NCI-H1105 (cell line): Measurements from ENCODE around the gene ECSCR.
A peak's percentile ranks its signal among the peaks of the same experiment; 100 is the strongest.
"Not testable (repeated sequence)": the region's sequence is repeated elsewhere in the genome, so short reads cannot be mapped to it uniquely, and the experiment has no call there.

Experiments
- DNase-seq: peaks from one replicate; lab custom pipeline; 2025; lab: John Stamatoyannopoulos, UW

The ECSCR gene, protein sequence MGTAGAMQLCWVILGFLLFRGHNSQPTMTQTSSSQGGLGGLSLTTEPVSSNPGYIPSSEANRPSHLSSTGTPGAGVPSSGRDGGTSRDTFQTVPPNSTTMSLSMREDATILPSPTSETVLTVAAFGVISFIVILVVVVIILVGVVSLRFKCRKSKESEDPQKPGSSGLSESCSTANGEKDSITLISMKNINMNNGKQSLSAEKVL

DNA sequence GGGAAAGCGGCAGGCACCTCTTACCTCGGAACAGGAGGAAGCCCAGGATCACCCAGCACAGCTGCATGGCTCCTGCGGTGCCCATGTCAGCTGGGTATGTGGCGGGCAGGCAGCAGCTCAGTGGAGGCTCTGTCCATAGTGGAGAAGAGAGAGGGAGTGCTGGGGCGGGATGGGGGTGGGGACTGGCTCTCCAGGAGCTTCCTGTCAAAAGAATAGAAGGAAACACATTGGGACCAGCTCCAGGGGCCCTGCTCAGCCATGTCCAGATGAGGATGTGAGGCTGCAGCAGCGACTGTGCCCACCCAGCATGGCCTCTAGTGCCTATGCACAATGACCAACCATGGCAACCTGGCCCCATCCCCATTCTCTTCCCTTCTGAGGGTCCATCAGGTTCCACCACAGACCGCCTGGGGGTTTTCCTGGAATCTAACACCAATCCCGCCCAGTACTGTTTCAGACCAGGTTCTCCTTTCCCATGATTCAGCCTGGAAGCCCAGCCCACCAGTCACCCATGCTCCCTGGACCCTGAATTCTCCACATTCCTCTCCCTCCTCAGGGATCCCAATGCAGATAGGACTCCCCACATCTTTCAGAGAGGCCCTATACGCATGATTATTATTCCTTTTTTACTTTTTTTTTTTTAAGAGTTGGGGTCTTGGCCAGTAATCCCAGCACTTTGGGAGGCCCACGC lies at the start of gene ECSCR:
Gene ECSCR, minus strand, starts transcription at position 158 of the 691 bp plus-strand sequence. Its CDS starts 73 bp downstream, at position 85.
- DNase-seq, result no peak

DNA sequence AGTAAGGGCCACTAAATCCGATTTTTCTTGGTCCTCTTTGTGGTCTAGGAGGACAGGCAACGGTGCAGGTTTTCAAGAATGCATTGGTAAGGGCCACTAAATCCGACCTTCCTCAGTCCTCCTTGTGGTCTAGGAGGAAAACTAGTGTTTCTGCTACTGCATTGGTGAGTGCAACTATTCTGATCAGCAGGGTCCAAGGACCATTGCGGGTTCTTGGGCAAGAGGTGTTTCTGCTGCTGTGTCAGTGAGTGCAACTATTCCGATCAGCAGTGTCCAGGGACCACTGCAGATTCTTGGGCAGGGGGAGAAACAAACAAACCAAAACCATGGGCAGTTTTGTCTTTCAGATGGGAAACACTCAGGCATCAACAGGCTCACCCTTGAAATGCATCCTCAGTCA lies 42.2 kb upstream of the ECSCR start:
- DNase-seq, result not testable (repeated sequence)

DNA sequence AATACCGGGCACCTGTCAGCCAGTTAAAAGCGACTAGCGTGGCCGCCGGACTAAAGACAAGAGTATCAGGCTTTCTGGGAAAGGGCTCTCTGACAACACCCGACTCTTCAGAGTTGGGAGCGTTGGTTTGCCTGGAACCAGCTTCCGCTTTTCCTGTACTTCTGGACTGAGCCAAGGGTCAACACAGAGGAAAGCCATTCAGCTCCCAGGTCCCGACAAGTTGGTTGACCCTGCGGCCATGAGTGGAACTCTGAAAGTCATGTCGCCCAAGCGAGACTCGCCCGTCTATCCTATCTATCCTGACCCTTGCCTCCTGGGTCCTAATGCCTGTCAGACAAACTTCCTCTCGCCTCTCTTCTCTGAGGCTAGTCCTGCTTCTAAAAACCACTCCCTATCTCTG lies 41.3 kb upstream of the ECSCR start:
- not testable (repeated sequence) for DNase-seq

DNA sequence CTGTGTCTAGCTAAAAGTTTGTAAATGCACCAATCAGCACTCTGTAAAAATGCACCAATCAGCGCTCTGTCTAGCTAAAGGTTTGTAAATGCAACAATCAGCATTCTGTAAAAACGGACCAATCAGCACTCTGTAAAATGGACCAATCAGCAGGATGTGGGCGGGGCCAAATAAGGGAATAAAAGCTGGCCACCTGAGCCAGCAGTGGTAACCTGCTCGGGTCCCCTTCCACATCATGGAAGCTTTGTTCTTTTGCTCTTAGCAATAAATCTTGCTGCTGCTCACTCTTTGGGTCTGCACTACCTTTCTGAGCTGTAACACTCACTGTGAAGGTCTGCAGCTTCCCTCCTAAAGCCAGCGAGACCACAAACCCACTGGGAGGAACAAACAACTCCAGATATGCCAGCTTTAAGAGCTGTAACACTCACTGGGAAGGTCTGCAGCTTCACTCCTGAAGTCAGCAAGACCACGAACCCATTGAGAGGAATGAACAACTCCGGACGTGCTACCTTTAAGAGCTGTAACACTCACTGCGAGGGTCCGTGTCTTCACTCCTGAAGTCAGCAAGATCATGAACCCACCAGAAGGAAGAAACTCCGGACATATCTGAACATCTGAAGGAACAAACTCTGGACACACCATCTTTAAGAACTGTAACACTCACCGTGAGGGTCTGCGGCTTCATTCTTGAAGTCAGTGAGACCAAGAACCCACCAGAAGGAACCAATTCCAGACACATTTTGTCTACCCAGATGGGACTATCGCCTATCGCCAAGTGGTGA lies 40.7 kb upstream of the ECSCR start:
- DNase-seq, result not testable (repeated sequence)

DNA sequence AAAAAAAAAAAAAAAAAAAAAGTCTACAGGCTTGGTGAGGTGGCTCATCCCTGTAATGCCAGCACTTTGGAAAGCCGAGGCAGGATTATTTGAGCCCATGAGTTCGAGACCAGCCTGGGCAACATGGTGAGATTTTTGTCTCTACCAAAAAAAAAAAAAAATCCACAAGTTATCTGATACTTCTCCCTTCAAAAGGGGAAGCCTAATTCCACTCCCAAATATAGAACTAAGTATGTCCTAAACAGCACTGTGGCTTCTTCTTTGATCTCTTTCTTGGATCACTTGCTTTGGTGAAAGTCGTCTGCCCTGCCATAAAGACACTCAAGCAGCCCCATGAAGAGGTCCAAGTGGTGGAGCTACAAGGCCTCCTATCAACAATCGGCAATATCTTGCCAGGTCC lies 38.8 kb upstream of the ECSCR start:
- DNase-seq, result no peak

DNA sequence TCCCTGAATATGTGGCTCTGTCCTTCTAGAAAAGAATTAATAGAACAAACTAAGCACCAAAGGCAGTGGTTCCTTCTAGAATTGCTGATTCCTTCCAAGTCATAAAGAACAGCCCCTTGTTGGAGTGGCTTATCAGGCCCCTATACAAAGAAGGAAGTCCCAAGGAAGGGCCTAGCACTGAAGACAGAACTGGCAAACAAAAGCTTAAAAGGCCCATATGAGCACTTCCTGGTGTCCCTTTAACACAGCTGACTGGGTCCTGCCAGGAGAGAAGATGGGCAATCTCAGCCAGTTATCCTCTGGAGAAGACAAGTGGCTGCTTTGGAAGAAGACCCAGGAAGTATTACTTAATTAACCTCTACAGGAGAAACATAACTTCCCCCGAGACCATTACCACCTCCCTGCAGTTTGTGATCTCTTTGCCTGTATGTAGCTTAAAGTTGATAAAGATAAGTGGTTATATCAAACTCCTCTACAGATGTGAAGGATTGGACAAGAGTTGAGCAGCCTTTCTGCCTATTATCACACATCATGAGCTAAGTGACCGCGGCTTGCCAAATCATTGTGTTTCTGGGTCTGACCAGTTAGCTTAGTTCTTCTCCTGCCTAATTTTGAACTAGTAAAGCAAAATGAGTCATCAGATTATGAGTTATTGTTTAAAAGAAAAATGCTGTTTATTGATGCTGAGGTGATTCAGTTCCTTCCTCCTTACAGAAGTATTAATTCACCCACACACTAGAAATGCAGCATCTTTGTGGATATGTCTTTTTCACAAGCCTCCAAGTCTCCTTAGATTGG lies 33.3 kb upstream of the ECSCR start:
- no peak for DNase-seq

DNA sequence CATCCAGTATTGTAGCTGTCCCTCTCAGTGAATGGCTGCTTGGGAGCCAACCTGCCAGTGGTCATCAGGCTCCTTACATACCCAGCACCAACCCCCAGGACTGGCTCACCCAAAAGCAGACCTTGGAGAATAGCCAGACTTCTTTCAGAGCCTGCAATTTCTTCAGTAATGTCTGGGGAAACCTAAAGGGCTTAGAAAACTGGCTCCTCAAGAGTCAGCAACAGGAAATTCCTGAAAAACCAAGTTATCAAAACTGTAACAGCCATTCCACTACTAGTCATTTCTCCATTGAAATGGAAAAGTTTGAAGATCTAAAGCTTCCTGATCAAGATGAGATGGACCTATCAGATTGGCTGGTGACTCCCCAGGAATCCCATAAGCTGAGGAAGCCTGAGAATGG lies 32.3 kb upstream of the ECSCR start:
- DNase-seq, result no peak

DNA sequence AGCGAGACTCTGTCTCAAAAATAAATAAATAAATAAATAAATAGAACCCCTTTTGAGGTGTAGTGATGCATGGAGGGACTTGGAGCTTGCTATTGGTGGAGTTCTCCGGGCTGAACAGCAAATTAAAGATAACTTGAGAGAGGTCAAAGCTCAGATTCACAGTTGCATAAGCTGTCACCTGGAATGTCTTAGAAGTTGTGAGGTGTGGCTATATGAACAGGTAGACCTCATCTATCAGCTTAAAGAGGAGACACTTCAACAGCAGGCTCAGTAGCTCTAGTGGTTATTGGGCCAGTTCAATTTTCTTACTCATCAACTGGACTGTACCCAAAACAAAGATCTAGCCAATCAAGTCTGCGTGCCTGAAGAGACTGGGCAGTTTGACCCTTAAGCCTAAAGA lies 31.7 kb upstream of the ECSCR start:
- DNase-seq, result no peak

DNA sequence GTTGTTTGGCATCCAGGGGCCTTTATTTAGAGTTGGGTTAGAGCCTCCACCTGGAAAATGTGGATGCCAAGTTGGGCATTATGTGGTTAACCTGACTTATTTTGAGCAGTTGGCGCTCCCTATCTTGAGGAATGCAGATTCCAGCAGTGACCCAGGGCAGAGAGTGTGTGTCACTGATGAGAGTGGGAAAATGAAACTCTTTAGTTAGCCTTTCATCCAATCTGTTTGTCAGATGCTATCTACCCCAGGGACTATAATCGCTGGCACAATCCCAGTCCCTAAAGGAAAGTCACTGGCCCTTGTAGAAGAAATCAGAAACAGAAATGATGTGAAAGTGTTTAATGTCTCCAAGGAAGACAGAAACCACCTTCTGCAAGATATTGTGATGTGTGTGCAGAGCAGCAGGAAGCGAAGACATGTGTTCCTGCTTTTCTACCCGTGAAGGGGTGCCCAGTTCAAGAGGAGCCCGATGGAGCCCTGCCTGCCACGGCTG lies 30.2 kb upstream of the ECSCR start:
- DNase-seq, result no peak

DNA sequence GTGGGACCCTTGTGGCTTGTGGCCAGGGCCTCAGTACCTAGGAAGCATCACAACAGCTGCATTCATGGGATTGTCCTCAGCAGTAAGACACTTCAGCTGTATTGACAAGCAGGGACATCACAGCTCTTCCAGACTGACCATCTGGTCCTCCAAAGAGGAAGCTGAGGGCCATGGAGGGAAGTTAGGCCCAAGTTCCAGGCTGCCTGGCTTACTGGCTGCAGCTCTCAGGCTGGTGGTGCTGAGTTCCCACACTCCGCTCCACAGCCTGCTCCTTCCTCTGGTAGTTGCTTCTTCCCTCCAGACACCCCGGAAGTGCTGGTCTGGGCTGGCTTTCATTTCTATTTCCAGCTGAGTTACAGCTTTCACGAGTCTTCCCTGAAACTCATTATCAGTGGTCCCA lies 25.7 kb upstream of the ECSCR start:
- DNase-seq, result no peak

DNA sequence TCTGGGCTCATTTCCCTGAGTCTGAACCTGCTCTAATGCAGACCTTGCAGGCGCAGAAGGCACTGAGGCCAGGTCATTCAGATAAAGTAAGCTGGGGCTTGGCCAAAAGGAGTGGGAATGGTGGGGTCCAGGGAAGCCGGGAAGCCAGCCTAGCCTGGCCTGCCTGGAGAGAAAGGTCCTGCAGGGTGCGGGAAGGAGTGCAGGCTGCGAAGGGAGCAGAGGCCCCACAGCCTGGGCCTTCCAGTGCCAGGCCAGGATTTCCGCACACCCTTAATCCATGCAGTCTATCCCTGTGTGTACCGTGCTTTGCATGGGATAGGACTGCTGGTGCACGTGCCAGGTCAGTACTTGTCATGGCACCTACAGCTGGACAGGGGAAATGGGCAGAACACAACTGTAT lies 23.7 kb upstream of the ECSCR start:
- no peak for DNase-seq

DNA sequence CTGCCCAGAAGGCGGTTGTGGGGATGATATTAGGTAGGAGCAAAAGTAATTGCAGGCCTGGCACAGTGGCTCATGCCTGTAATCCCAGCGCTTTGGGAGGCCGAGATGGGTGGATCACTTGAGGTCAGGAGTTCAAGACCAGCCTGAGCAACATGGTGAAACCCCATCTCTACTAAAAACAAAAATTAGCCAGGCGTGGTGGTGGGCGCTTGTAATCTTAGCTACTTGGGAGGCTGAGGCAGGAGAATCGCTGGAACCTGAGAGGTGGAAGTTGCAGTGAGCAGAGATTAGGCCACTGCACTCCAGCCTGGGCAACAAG lies 20.3 kb upstream of the ECSCR start:
- DNase-seq, result not testable (repeated sequence)

DNA sequence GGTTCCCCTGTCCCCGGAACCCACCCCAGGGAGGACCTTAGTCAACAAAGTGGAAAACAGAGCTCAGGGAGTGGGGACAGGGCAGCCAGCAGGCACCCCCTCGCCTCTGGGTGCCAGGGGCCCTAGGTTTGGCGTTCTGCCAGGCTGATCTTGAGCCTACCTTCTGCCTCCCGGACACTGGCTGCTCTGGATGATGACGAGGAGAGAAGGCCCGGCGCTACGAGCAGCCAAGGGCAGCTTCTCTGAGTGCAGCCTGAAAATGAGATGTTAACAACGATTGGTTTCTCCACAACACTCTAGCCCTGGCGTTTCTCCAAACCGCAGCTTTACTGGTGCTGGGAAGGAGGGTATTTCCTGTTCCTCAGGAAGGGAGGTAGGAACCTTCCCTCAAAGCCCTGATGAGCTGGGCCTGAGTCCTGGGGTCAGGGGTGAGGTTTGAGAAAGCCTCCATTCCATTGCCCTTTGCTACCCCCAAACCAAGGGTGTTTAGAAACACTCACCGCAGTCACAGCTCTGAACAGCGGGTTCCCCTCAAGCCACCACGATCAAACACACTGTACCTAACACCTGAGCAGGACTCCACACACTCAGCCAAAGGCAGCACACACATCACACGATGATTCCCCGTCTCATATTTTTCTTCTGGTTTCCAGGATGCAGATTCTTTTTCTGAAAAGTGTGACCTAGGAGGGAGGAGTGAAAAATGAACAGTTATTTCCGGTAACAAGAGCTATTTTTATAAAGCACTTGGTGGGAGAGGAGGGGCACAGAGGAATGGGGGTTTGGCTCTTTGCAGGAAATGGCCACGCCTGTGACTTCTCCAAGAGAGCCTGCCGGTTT lies 19.7 kb upstream of the ECSCR start, which contains the start of gene STING1:
Gene STING1, minus strand, starts transcription at position 709 of the 840 bp plus-strand sequence. CDS start 1,054 bp downstream, outside the sequence.
- peak; percentile 79 for DNase-seq

DNA sequence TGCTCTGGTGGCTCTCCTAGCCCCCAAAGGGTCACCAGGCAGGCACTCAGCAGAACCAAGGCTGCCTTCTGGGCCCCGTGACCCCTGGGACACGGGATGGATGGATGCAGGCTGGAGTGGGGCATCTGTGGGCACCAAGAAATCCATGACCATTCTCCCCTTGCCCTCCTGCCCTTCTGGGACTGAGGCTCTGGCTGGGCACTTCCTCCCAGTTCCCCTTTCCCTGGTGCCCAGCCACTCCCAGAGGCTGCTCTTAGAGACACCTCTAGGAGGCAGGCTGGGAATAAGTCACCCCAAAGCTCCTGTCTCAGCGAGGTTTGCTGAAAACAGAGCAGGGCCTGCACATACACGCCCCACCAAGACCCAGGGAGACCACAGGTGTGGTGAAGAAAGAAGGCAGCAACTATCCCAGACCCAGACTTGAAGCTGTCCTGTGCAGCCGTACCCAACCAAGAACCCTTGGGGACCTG lies 19.1 kb upstream of the ECSCR start:
- DNase-seq, result no peak

DNA sequence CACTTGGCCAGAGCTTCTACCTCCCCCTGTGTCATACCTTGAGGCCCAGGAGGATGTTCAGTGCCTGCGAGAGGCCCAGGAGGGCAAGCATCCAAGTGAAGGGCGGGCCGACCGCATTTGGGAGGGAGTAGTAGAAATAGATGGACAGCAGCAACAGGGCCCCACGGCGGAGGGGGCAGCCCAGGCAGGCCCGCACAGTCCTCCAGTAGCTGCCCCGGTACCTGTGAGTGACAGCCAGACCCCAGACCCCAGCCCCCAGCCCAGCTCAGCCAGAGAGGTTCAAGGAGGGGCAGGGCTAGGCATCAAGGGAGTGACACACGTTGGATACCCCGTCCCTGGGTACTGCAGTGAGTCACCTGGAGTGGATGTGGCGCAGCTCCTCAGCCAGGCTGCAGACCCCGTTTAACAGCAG lies 18.6 kb upstream of the ECSCR start:
- no peak for DNase-seq

DNA sequence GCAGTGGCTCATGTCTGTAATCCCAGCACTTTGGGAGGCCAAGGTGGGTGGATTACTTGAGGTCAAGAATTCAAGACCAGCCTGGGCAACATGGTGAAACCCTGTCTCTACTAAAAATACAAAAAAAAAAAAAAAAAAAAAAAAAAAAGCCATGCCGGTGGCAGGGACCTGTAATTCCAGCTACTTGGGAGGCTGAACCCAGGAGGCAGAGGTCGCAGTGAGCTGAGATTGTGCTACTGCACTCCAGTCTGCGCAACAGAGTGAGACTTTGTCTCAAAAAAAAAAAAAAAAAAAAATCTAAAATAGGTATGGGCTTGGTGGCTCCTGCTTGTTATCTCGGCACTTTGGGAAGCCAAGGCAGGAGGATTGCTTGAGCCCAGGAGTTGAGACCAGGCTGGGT lies 17.2 kb upstream of the ECSCR start:
- DNase-seq, result not testable (repeated sequence)

DNA sequence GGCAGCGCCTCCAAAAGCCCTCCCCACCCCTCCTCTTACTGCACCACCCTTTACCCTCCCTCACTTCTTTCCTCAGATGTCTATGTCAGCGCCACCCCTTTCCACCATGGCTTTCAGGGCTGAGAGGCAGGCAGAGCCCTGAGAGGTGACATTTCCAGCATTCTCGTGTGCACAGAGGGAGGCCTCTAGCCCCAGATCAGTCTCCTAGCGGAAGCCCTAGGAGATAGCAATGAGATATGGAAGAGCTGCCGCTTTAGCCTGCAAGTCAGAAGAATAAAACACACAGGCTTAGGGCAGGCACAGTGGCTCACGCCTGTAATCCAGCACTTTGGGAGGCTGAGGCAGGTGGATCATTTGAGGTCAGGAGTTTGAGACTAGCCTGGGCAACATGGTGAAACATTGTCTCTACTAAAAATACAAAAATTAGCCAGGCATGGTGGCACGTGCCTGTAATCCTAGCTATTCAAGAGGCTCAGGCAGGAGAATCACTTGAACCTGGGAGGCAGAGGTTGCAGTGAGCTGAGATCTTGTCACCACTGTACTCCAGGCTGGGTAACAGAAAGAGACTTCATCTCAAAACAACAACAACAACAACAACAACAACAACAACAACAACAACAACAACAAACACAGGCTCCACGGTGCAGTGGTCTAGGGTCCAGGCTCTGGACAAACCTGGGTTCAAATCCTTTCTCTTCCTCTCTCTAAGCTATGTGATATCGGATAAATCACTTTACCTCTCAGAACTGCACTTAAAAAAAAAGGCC lies 16.3 kb upstream of the ECSCR start:
- not testable (repeated sequence) for DNase-seq

DNA sequence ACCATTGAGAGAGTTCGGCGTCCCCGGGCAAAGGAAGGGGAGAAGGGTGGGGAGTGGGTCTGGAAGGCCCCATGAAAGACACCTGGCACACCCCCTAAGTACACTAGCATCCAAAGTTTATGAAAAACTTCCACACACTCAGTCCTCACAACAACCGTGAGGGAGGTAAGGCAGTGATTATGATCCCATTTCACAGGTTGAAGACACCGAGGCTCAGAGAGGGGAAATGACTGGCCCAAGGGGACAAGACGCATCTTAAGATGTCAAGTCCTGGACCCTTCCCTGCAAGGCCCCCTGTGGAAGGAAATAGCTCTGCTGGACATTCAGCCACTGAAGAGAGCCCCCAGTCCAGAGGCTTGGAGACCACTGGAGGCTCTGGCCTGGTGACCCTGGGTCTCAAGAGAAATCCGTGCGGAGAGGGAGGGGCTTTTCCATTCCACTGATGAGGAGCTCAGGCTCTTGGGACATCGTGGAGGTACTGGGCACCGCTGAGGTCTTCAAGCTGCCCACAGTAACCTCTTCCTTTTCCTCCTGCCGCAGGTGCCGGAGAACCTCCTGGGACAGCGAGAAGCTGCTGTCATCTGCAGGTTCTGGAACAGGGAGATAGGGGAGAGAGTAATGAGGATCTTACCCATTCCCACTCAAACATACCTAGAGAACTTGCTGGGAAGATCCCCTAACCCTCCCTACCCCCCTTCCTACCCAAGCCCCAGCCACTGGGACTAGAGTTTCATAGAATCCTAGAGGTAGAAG lies 13.5 kb upstream of the ECSCR start:
- DNase-seq, result no peak
